HG03039 (cell line): ENCODE measurements around the gene ITGA8.

Source experiments
- ATAC-seq: cut with Tn5 transposase; IDR thresholded peaks from one replicate; pipeline ENCODE4 v1.9.1; 2021; ENCODE audit warnings: mild to moderate bottlenecking, moderate library complexity; ENCODE audit not compliant: unreplicated experiment

Gene ITGA8

GRCh38 chr10:15474671-15475070 is 245.1 kb downstream of the ITGA8 start:
- ATAC-seq, result no peak

- no peak for ATAC-seq
These were observed 246.3 kb downstream of the ITGA8 start for GRCh38 chr10:15473396-15473767.

- ATAC-seq, result no peak
These were observed 247.0 kb downstream of the ITGA8 start for GRCh38 chr10:15472431-15473395.

GRCh38 chr10:15472008-15472407 is 247.7 kb downstream of the ITGA8 start:
- ATAC-seq, result no peak

GRCh38 chr10:15469111-15469510 is 250.6 kb downstream of the ITGA8 start:
- no peak for ATAC-seq

- ATAC-seq, result no peak
These were observed 255.3 kb downstream of the ITGA8 start for GRCh38 chr10:15464381-15464780.
